Fibroblast of mammary gland (primary cell): Measurements from ENCODE around the gene DAB2IP.

Source experiments
- DNase-seq: peaks from one replicate; pipeline ENCODE4 v3.0.0-alpha.2; 2010; ENCODE audit warnings: low read depth
- H3K4me3 ChIP-seq: 2 replicates; pipeline ENCODE4 v1.5.1; 2011; ENCODE audit warnings: low read depth, mild to moderate bottlenecking, low read length, moderate library complexity; ENCODE audit not compliant: control insufficient read depth
- TF ChIP-seq, protein P1 (sequence below): conservative IDR thresholded peaks from 2 replicates; pipeline ENCODE4 v1.5.1; 2011; ENCODE audit warnings: low read depth, low read length, inconsistent platforms; ENCODE audit not compliant: control insufficient read depth, insufficient read depth

The DAB2IP gene

DNA sequence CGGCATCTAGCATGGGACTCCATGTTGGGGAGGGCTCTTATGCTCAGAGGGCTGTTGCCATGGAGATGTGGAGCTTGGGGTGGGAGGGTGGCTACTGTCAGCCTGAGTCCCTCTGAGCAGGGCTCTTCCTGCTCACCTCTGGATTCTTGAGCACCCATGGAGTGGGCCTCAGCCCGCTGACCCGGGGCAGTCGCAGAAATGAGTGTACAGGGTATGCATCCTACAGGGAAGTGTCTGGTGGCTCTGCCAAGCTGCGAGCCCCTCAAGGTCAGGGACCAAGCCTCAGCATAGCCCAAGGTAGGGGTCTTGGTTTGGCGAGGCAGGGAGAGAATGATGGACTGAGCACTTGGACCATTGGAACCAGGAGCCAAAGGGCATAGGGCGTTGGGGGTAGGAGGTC lies 104.1 kb downstream of the DAB2IP start:
- H3K4me3 ChIP-seq: no peak overlapping the region
- TF ChIP-seq, protein P1, sequence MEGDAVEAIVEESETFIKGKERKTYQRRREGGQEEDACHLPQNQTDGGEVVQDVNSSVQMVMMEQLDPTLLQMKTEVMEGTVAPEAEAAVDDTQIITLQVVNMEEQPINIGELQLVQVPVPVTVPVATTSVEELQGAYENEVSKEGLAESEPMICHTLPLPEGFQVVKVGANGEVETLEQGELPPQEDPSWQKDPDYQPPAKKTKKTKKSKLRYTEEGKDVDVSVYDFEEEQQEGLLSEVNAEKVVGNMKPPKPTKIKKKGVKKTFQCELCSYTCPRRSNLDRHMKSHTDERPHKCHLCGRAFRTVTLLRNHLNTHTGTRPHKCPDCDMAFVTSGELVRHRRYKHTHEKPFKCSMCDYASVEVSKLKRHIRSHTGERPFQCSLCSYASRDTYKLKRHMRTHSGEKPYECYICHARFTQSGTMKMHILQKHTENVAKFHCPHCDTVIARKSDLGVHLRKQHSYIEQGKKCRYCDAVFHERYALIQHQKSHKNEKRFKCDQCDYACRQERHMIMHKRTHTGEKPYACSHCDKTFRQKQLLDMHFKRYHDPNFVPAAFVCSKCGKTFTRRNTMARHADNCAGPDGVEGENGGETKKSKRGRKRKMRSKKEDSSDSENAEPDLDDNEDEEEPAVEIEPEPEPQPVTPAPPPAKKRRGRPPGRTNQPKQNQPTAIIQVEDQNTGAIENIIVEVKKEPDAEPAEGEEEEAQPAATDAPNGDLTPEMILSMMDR: no peak
- no peak for DNase-seq

DNA sequence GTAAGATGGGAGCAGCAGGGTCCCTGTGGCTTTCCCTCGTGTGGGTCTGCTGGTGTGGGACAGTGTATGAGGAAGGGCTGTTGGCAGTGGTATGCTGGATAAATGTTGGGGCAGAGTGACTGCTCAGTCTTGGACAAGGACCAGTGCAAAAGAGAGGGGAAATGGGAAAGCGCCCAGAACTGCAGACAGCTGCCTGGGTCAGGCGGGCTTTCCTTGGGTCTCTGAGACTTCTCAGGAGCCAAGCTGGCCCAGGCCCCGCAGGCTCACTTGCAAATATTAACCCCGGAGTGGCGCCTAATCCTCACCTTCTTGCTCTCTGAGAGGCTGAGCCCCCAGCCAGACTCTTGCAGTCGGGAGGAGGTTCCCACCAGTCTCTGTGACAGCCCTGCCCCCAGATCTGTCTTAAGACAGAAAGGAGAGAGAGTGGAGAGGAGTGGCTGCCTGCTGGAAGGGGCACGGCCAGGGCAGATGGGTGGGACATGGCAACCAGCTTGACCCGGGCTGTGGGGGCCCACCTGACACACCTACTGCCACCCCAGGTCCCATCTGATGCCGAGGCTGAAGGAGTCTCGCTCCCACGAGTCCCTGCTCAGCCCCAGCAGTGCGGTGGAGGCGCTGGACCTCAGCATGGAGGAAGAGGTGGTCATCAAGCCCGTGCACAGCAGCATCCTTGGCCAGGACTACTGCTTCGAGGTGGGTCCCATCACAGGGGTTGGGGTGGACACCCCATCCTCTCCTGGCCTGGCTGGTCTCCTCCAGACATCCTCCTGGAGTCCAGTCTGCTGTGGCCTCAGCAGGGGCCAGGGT lies 105.2 kb downstream of the DAB2IP start:
- no peak for DNase-seq
- TF ChIP-seq, protein P1: no peak
- no peak overlapping the region for H3K4me3 ChIP-seq

DNA sequence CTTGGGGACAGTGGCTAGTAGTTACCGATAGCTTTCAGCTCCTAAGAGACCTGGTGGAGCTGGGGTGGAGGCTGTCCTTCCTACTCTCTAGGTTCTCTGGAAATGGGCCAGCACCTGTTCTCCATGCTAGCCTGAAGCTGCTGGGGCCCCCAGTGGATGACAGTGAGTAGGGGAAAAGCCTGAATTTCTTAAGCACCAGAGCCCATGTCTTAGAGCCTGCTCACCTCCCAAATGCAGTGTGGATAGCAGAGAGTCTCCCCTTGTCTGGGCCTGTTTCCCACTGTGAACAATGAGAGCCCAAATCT lies 105.8 kb downstream of the DAB2IP start:
- no peak for DNase-seq
- TF ChIP-seq, protein P1: no peak
- no peak overlapping the region for H3K4me3 ChIP-seq

DNA sequence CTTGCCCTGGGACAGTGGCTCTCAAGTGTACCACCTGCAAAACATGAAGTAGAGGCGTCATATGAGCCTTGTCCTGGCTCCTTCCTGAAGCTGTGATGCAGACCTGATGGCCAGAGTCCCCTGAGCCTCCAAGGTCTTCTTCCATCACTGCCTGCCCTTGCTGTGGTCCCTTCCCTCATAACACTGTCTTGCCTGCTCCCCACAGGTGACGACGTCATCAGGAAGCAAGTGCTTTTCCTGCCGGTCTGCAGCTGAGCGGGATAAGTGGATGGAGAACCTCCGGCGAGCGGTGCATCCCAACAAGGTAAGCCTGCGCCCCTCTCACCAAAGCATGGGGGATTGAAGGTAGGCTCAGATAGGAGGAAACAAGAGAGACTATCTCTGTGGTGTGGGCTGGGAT lies 107.3 kb downstream of the DAB2IP start:
- no peak overlapping the region for H3K4me3 ChIP-seq
- TF ChIP-seq, protein P1: no peak
- no peak for DNase-seq

DNA sequence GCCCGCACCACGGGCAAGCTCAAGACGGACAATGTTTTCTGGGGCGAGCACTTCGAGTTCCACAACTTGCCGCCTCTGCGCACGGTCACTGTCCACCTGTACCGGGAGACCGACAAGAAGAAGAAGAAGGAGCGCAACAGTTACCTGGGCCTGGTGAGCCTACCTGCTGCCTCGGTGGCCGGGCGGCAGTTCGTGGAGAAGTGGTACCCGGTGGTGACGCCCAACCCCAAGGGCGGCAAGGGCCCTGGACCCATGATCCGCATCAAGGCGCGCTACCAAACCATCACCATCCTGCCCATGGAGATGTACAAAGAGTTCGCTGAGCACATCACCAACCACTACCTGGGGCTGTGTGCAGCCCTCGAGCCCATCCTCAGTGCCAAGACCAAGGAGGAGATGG lies 108.6 kb downstream of the DAB2IP start:
- H3K4me3 ChIP-seq: no peak overlapping the region
- DNase-seq: no peak
- TF ChIP-seq, protein P1: no peak

DNA sequence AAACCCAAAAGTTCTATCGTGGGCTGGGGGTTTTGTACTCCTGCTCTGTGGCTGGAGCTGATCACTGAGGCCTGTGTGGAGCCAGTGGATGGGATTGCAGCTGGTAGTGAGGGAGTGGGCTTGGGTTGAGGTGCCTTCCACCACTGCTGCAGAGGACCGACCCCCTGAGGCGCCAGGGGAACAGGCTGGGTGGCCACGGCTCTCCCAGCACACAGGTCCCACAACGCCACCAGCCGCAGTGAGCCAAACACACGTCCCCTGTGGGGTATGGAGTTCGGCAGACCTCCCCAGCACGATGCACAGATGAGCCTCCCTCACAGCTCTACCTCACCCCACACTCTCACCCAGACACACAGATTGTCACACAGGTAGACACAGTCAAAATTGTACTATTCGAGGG lies 109.1 kb downstream of the DAB2IP start:
- no peak overlapping the region for H3K4me3 ChIP-seq
- TF ChIP-seq, protein P1: no peak
- DNase-seq: no peak

DNA sequence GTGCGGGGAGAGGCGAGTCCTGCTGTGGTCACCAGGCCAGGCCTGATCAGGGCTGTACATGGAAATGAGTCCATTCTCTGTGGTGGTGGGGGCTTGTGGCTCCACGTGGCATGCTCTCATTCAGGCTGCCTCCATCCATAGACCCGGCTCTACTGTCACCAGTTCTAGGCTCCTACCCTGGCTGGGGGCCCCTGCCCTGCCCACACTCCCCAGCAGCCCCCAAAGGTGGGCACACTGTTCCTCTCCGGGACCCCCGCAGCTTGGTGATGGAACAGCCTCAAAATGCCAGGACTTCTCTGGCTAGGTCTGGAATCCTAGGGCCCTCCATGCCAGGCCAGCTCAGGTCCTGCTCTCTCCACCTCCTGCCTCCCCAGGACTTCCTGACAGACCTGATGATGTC lies 111.7 kb downstream of the DAB2IP start:
- TF ChIP-seq, protein P1: no peak
- no peak for DNase-seq
- no peak overlapping the region for H3K4me3 ChIP-seq
